ENCODE measurements around the gene OR6Y1. TPM values are rescaled to one million over a fixed set of nuclear protein-coding genes. Genes with fewer than 3 reads are reported as not detected.

OR6Y1 gene
- polyA plus RNA-seq, 1 of the 3 experiments (the other 2 are of a cell fraction), result not detected

DNA sequence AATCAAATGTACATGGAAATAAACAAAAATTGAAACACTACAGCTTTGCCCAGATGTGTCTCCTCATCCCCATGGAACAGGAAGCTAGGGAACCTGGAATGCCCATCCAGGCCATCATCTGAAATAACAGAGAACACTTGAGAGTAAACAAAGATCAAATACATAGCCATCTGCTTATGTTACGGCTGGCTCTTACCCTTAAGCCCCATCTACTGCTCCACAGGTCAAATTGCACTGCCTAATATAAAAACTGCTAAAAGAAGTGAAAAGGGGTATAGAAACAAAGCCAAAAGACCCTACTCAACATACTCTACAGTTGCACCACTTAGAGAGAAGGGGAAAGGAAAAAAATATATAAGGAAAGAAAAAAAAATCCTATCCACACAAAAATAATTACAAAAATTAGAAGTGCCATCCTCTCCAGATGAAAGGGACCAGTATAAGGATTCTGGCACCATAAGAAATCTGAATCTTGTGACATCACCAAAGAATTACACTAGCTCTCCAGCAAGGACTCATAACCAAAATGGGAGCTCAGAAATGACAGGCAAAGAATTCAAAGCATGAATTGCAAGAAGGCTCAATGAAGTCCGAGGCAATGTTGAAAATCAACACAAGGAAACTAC is 26.9 kb downstream of the OR6Y1 start:
- Histone ChIP-seq H3F3A (replicated peaks; ENCODE audit: insufficient read depth) (no peaks in the 10 kb centered on the region), H3K79me2 (ENCODE audit: insufficient read depth) (no peaks in the 10 kb centered on the region), H3K36me3 (replicated peaks in 1 of 2; ENCODE audit: control insufficient read depth in 1 of 2, insufficient read depth in 2 of 2, low read length in 1 of 2) (no peaks in the 10 kb centered on the region), H4K20me1 (ENCODE audit: insufficient read depth) (no peaks in the 10 kb centered on the region), H3K27ac (ENCODE audit: low read depth in 2 of 2, low read length in 1 of 2) (no peak overlapping the region), H3K4me3 (ENCODE audit: low read depth in 2 of 2, low read length in 1 of 2) (no peak overlapping the region), H3K27me3 (ENCODE audit: insufficient read depth) (no peaks in the 10 kb centered on the region; the same call in 1 of the 2 replicates), H3K9ac (no peak overlapping the region), H3K9me2 (no peaks in the 10 kb centered on the region), H3K4me1 (ENCODE audit: control insufficient read depth in 1 of 2, insufficient read depth in 2 of 2, low read depth in 1 of 2, low read length in 1 of 2) (no peaks in the 10 kb centered on the region), H3K4me2 (no peak overlapping the region), H2AFZ (ENCODE audit: low read depth) (no peak overlapping the region), H3K9me3 (no peaks in the 10 kb centered on the region)
- WGBS (ENCODE audit: low lambda C conversion rate), result 0% methylated on average over 2 of the region's 2 CpGs
- peak; percentile 40 for TF ChIP-seq SMC3 (IDR thresholded peaks at IDR 0.05; ENCODE audit: low read depth, low read length)
- TF ChIP-seq, protein P1, sequence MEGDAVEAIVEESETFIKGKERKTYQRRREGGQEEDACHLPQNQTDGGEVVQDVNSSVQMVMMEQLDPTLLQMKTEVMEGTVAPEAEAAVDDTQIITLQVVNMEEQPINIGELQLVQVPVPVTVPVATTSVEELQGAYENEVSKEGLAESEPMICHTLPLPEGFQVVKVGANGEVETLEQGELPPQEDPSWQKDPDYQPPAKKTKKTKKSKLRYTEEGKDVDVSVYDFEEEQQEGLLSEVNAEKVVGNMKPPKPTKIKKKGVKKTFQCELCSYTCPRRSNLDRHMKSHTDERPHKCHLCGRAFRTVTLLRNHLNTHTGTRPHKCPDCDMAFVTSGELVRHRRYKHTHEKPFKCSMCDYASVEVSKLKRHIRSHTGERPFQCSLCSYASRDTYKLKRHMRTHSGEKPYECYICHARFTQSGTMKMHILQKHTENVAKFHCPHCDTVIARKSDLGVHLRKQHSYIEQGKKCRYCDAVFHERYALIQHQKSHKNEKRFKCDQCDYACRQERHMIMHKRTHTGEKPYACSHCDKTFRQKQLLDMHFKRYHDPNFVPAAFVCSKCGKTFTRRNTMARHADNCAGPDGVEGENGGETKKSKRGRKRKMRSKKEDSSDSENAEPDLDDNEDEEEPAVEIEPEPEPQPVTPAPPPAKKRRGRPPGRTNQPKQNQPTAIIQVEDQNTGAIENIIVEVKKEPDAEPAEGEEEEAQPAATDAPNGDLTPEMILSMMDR (IDR thresholded peaks at IDR 0.05), result peak; percentile 62
- TF ChIP-seq RCOR1 (IDR thresholded peaks at IDR 0.05; ENCODE audit: low read length), result no peak
- TF ChIP-seq, protein P2, sequence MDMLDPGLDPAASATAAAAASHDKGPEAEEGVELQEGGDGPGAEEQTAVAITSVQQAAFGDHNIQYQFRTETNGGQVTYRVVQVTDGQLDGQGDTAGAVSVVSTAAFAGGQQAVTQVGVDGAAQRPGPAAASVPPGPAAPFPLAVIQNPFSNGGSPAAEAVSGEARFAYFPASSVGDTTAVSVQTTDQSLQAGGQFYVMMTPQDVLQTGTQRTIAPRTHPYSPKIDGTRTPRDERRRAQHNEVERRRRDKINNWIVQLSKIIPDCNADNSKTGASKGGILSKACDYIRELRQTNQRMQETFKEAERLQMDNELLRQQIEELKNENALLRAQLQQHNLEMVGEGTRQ (IDR thresholded peaks at IDR 0.05; ENCODE audit: borderline replicate concordance, low read depth, low read length), result no peak
- TF ChIP-seq FOXM1 (IDR thresholded peaks at IDR 0.05; ENCODE audit: low read depth), result no peak
- TF ChIP-seq RAD21 (IDR thresholded peaks at IDR 0.05; ENCODE audit: low read length), result peak; percentile 47; the same call in 1 of the 2 replicates
- no peak for TF ChIP-seq ELF1 (IDR thresholded peaks at IDR 0.05)
- TF ChIP-seq GATA2 (CRISPR knock-in tag; IDR thresholded peaks at IDR 0.05), result no peak
- no peak for TF ChIP-seq NFIC (IDR thresholded peaks at IDR 0.05; ENCODE audit: borderline replicate concordance)
- TF ChIP-seq, protein P3, sequence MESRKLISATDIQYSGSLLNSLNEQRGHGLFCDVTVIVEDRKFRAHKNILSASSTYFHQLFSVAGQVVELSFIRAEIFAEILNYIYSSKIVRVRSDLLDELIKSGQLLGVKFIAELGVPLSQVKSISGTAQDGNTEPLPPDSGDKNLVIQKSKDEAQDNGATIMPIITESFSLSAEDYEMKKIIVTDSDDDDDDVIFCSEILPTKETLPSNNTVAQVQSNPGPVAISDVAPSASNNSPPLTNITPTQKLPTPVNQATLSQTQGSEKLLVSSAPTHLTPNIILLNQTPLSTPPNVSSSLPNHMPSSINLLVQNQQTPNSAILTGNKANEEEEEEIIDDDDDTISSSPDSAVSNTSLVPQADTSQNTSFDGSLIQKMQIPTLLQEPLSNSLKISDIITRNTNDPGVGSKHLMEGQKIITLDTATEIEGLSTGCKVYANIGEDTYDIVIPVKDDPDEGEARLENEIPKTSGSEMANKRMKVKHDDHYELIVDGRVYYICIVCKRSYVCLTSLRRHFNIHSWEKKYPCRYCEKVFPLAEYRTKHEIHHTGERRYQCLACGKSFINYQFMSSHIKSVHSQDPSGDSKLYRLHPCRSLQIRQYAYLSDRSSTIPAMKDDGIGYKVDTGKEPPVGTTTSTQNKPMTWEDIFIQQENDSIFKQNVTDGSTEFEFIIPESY (IDR thresholded peaks at IDR 0.05; ENCODE audit: borderline replicate concordance, low read depth), result no peak
- no peak for TF ChIP-seq RFX5 (IDR thresholded peaks at IDR 0.05; ENCODE audit: low read length)
- TF ChIP-seq TAF1 (IDR thresholded peaks at IDR 0.05; ENCODE audit: borderline replicate concordance, low read depth, low read length), result no peak
- TF ChIP-seq TCF12 (IDR thresholded peaks at IDR 0.05), result no peak
- TF ChIP-seq GABPA (IDR thresholded peaks at IDR 0.05; ENCODE audit: low read depth), result no peak
- TF ChIP-seq CHD2 (IDR thresholded peaks at IDR 0.05; ENCODE audit: low read length, partially characterized antibody), result no peak
- TF ChIP-seq EZH2phosphoT487 (IDR thresholded peaks at IDR 0.05; ENCODE audit: borderline replicate concordance, low read depth), result no peak
- no peak for TF ChIP-seq TEAD4 (IDR thresholded peaks at IDR 0.05; ENCODE audit: borderline replicate concordance, insufficient read depth)
- TF ChIP-seq, protein P4, sequence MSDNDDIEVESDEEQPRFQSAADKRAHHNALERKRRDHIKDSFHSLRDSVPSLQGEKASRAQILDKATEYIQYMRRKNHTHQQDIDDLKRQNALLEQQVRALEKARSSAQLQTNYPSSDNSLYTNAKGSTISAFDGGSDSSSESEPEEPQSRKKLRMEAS (IDR thresholded peaks at IDR 0.05; ENCODE audit: low read depth), result no peak
- TF ChIP-seq MXI1 (IDR thresholded peaks at IDR 0.05; ENCODE audit: low read depth, low read length), result no peak
- CTCF ChIA-PET, result interaction anchor here (0.8 to 1.3 kb wide), 4 partner anchors 12 to 323 kb away, joined by 3 to 11 read pairs (median 4); no protein-coding TSS in a partner anchor
- POLR2A ChIA-PET, result no interaction called here
- DNase-seq, result peak; percentile 1
